Uterus (tissue), 2 donors: ENCODE measurements around the gene UST.

Experiments
- POLR2A ChIP-seq, 2 donors: fragments of 450-650 bp; IDR thresholded peaks; one replicate each; pipeline ENCODE4 v1.6.1; 2016; ENCODE audit warnings: antibody characterized with exemption in 2 of 2, mild to moderate bottlenecking in 1 of 2, moderate library complexity in 1 of 2
- TF ChIP-seq, protein P1 (sequence below), 4 experiments: fragments of 200-600 bp in 2 of 4; fragments of 450-650 bp in 2 of 4; sonication (generic) in 2 of 4; IDR thresholded peaks; one replicate each; pipeline ENCODE4 v1.5.1; 2016 to 2019; ENCODE audit warnings: antibody characterized with exemption in 4 of 4, mild to moderate bottlenecking in 2 of 4, moderate library complexity in 1 of 4

DNA sequence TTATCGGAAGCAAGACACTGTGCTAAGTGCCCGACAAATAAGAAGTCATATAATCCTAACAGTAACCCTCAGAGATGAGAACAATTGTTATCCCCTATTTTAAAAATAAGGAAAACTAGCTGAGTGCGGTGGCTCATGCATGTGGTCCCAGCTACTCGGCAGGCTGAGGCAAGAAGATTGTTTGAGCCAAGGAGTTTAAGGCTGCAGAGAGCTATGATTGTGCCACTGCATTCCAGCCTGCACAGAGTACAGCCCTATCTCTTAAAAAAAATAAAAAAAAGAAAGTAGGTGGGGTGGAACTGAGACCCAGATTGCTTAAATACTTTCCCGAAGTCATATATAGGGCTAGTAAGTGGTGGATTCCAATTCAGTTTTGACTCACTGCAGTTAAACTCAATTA lies 84.7 kb downstream of the UST start:
- TF ChIP-seq, protein P1, sequence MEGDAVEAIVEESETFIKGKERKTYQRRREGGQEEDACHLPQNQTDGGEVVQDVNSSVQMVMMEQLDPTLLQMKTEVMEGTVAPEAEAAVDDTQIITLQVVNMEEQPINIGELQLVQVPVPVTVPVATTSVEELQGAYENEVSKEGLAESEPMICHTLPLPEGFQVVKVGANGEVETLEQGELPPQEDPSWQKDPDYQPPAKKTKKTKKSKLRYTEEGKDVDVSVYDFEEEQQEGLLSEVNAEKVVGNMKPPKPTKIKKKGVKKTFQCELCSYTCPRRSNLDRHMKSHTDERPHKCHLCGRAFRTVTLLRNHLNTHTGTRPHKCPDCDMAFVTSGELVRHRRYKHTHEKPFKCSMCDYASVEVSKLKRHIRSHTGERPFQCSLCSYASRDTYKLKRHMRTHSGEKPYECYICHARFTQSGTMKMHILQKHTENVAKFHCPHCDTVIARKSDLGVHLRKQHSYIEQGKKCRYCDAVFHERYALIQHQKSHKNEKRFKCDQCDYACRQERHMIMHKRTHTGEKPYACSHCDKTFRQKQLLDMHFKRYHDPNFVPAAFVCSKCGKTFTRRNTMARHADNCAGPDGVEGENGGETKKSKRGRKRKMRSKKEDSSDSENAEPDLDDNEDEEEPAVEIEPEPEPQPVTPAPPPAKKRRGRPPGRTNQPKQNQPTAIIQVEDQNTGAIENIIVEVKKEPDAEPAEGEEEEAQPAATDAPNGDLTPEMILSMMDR (IDR thresholded peaks at IDR 0.05), result no peak
- TF ChIP-seq POLR2A (IDR thresholded peaks at IDR 0.05), result no peak
